Myometrial cell (primary cell): ENCODE measurements around the gene RAD51. TPM values are rescaled to one million over a fixed set of nuclear protein-coding genes. Genes with fewer than 3 reads are reported as not detected.

ENCODE experiments used
- total RNA-seq: library from RNA; depleted of rRNA; stranded (reverse); fragments of >200 nt; gene quantifications from 2 replicates; pipeline ENCODE4 v1.2.3, GENCODE V29; 2015

RAD51 gene
- 5.5 and 6.3 TPM in 2 replicates for total RNA-seq

DNA sequence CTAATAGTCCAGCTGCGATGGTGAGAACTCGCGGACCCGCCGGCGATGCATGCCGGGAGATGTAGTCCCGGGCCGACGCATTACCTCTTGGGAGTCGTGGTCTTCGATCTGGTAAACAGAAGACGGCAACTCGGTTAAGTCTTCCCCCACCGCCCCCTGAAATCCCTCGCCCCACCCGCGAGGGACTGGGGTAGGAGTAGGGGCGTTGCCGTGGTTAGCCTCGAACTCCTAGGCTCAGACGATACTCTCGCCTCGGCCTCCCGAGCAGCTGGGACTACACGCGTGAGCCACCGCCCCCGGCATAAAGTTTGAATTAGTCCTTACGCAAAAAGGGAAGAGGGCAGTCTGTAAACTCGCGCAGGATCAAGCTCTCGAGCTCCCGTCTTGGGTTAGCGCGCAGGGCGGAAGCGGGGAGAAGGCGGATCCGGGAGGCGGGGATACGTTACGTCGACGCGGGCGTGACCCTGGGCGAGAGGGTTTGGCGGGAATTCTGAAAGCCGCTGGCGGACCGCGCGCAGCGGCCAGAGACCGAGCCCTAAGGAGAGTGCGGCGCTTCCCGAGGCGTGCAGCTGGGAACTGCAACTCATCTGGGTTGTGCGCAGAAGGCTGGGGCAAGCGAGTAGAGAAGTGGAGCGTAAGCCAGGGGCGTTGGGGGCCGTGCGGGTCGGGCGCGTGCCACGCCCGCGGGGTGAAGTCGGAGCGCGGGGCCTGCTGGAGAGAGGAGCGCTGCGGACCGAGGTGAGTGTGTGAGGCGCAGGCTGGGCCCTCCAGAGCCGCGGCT lies at the start of gene RAD51:
RAD51 (plus strand) TSS at position 487 of the 781 bp plus-strand sequence. CDS start 3,585 bp downstream, outside the sequence.

DNA sequence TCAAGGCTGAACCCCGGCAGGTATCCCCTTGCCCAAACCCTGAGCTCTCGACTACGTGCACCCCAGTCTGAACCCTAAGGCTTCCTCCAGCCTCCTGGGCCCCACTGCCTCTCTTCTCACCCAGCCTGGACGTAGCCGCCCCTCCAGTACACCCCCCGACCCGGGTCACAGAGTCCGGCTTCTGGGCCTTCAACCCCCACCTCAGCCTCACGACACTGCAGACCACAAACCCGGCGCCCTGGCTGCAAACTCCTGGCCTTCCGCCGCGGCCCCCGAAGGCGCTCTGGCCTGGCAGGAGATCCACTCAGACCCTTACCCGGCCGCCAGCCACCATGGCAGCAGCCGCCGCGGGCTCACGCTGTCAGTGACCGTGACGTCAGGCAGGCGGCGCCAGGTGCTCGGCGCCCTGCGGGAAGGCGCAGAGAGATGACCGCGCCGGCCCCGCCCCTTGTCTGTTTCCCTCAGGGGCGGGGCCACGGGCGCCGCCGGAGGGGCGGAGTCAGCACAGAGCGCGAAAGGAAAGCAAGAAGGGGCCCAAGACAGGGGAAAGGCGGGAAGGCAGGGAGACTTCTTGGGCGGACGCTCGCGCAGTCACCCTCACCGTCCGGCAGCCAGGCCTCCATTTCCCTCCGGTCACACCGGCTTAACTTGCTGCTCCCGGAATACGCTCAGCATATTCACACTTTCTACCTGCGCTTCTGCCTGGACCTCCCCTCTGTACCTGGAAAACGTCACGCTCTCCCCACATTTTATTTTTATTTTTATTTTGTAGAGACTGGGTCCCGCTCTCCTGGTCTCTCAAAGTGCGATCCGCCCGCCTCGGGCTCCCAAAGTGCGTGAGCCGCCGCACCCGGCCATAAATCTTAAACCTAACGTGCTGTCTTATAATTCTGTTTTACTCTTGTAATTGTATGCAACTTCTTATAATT lies 60.2 kb downstream of the RAD51 start, which contains the start of gene RMDN3:
RMDN3 (minus strand) TSS at position 372 of the 929 bp plus-strand sequence. CDS start 471 bp downstream, outside the sequence.

DNA sequence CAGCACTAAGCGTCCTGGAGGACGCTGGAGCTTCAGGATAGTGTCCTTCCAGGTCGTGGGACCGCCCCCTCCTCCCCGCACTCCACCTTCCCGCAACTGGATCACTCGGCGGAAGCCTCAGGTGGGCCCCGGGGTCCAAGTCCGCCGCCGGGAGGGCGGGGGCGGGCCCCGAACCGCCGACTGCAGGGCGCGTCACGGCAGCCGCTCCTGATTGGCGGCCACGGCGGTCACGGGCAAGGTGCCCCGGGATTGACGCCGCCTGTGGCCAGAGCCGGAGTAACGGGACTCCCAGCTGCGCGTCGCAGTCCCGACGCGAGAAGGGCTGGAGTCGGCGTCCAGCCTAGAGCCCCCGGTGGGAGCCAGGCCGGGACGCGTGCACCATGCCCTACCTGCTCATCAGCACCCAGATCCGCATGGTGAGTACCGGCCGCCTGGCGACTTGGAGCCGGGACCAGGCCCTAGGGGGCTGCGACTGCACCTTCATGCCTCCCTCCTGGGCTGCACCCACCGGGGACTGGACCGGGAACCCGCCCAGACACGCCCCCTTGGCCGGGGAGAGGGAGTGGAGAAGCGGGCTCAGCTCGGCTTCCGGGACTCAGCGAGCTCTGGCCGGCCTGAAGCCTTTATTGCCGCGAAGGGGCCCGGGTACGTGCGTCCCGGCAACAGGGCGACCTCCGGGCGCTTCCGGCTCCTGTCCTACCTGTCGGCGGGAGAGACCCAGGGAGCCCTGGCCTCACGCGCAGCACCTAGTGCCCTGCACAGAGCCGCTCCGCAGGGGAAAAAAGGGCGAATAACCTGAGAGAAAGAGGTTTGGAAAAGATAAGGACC lies 69.0 kb downstream of the RAD51 start, which contains the start of gene GCHFR:
GCHFR (plus strand) TSS at position 268 of the 828 bp plus-strand sequence; CDS start at position 381, 113 bp downstream.

DNA sequence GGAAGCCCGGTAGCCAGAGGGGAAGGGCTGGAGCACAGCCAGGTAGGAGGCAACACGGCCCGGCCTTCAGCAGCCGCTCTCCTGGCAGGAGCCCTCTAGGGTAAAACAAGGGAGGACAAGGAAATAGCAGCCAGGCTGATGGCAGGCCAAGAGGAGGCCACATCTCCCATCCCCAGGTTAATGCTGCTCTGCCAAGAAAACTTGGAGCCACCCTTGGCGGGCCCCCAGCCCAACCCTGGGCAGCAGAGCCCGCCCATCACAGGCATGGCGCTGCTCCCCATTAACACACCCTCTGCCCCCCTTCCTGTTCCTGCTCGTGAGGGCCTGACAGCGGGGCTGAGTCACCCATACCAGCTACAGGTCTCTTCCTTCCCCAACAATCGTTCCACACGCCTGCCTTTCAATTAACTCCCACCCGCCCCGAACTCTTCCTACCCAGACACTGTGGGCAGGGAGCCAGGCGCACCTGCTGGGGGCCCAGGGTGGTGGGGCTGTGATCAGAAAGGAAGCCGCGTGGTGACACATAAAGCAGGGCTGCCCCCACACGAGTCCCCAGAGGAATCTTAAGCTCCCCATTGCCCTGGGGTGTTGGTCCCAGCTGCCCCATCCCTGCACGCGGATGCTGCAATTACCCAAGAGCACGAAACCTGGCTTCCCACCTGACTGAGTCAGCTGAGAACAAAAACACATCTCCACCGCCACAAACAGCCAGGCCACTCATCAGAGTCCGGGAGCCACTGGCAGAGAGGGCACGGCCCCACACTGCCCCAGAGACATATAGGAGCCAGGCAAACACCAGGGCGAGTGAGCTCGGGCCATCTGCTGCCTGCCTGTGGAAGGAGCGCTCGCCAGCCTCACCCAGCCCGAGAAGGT lies 74.5 kb downstream of the RAD51 start, which contains the start of gene C15orf62:
C15orf62 (plus strand) TSS at position 707 of the 873 bp plus-strand sequence. CDS start 516 bp downstream, outside the sequence.

Other genes with a start within 250 kb of the RAD51 start
- 30.8 and 32.6 TPM in 2 replicates for gene CHST14, start 224.2 kb upstream of the RAD51 start, total RNA-seq
- 20.8 and 37.7 TPM in 2 replicates for gene CCDC32, start 130.1 kb upstream of the RAD51 start, total RNA-seq
- 12.4 and 18.1 TPM in 2 replicates for gene RPUSD2, start 125.9 kb upstream of the RAD51 start, total RNA-seq
- 17.3 and 38.5 TPM in 2 replicates for gene KNL1, start 100.9 kb upstream of the RAD51 start, total RNA-seq
- gene RMDN3, start 60.1 kb downstream of the RAD51 start, total RNA-seq: 21.1 and 23.4 TPM in 2 replicates
- gene GCHFR, start 68.9 kb downstream of the RAD51 start, total RNA-seq: 3.5 and 23.4 TPM in 2 replicates
- under 0.01 and 0.18 TPM in 2 replicates for gene C15orf62, start 74.8 kb downstream of the RAD51 start, total RNA-seq
- gene ZFYVE19, start 111.9 kb downstream of the RAD51 start, total RNA-seq: 33.0 and 49.9 TPM in 2 replicates
- gene DNAJC17, start 112.3 kb downstream of the RAD51 start, total RNA-seq: 28.0 and 65.2 TPM in 2 replicates
- gene PPP1R14D, start 133.5 kb downstream of the RAD51 start, total RNA-seq: not detected in 2 replicates
- gene SPINT1, start 148.9 kb downstream of the RAD51 start, total RNA-seq: 8.4 and 9.0 TPM in 2 replicates
- not detected in 2 replicates for gene RHOV, start 179.1 kb downstream of the RAD51 start, total RNA-seq
- gene VPS18, start 199.3 kb downstream of the RAD51 start, total RNA-seq: 32.1 and 32.9 TPM in 2 replicates
- under 0.01 and 0.58 TPM in 2 replicates for gene DLL4, start 234.2 kb downstream of the RAD51 start, total RNA-seq